Right lobe of liver (tissue), 4 donors: ENCODE data around the gene AKAP11.

Experiments
- CTCF ChIP-seq, 4 donors: fragments of 200-600 bp in 3 of 4; fragments of 450-650 bp in 1 of 4; IDR thresholded peaks; one replicate each; pipeline versions ENCODE4 v1.5.1 to v1.8.0; 2016 to 2022; ENCODE audit warnings: antibody characterized with exemption in 4 of 4, mild to moderate bottlenecking in 2 of 4
- POLR2A ChIP-seq: fragments of 450-650 bp; IDR thresholded peaks from one replicate; pipeline ENCODE4 v1.6.1; 2017; ENCODE audit warnings: antibody characterized with exemption, mild to moderate bottlenecking
- donor health status: DM: no; HTN: no; CAD: no.
- donor health status: DM: no; HTN: no; CAD: no.
- donor health status: DM: no; HTN: yes; CAD: no.

GRCh38 chr13:42333613-42334328 is 61.8 kb downstream of the AKAP11 start:
- TF ChIP-seq CTCF (IDR thresholded peaks at IDR 0.05) (peak; percentile 23 to 44 (median 38)), POLR2A (no peak)
